22Rv1 (cell line): ENCODE data around the gene TRIML2.
"Not testable (repeated sequence)": the region's sequence is repeated elsewhere in the genome, so short reads cannot be mapped to it uniquely, and the experiment has no call there.

Experiments used
- H3K27ac ChIP-seq: fragments of 450-650 bp; 2 replicates; pipeline ENCODE4 v1.5.1; 2017
- ZFX ChIP-seq: fragments of 450-650 bp; IDR thresholded peaks from 2 replicates; pipeline ENCODE4 v1.6.1; 2017; ENCODE audit warnings: antibody characterized with exemption, borderline replicate concordance
- TF ChIP-seq, protein P1 (sequence below): fragments of 450-650 bp; IDR thresholded peaks from 2 replicates; pipeline ENCODE4 v1.5.1; 2017; ENCODE audit warnings: mild to moderate bottlenecking

Gene TRIML2

DNA sequence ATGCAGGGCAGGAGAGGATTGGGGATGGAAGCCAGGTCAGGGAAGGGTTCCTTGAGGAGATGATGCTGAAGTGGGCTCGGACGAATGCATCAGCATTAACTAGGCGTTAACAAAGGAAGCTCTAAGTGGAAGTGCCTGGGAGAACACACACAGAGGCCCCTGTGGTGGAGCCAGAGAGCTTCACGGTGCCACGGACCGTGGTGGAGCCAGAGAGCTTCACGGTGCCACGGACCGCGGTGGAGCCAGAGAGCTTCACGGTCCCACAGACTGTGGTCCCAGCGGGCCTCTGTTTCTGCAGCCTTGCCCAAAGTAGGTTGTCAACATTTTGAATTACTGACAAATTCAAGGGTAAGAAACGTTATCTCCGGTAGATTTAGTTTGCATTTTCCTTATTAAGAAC, 48.3 kb downstream of the TRIML2 start:
- no peak overlapping the region for H3K27ac ChIP-seq
- TF ChIP-seq, protein P1, sequence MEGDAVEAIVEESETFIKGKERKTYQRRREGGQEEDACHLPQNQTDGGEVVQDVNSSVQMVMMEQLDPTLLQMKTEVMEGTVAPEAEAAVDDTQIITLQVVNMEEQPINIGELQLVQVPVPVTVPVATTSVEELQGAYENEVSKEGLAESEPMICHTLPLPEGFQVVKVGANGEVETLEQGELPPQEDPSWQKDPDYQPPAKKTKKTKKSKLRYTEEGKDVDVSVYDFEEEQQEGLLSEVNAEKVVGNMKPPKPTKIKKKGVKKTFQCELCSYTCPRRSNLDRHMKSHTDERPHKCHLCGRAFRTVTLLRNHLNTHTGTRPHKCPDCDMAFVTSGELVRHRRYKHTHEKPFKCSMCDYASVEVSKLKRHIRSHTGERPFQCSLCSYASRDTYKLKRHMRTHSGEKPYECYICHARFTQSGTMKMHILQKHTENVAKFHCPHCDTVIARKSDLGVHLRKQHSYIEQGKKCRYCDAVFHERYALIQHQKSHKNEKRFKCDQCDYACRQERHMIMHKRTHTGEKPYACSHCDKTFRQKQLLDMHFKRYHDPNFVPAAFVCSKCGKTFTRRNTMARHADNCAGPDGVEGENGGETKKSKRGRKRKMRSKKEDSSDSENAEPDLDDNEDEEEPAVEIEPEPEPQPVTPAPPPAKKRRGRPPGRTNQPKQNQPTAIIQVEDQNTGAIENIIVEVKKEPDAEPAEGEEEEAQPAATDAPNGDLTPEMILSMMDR = no peak
- no peak for TF ChIP-seq ZFX

DNA sequence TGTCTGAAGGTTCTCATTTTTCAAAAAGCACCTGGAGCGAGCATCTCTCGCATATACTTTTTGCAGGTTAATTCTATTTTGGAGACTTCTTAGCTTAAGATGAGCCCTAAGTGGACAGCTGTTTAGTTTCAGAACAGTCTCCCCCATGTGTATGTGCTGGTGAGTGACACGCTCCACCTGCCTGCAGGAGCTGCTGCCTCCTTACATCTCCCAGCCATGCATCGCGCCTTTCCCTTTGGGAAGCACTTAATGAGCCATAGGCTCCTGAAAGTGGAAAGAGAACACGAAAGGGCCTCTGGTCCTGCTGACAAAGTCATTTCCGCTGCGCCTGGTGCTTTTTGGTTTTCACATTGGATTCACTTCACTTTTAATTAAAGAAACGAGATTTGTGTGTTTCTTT, 56.1 kb downstream of the TRIML2 start:
- H3K27ac ChIP-seq = no peak overlapping the region
- TF ChIP-seq, protein P1 = no peak
- TF ChIP-seq ZFX = no peak

DNA sequence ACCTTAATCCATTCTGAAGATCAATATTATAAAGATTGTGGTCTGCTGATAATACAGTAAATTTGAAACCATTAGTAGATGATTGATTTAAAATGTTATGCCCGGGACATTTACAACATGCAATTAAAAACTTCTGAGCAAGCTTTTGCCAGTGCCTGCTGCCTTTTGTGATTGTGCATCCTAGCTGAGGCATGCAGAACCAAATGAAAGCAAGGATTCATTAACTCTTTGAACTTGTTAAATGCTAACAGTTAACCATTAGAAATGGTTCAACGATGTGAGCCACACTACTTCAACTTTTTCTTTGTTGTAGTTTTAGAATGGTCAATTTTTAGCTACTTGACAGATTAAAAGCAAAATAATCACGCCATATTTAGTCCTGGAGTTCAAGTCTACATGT, 62.7 kb downstream of the TRIML2 start:
- H3K27ac ChIP-seq = no peak overlapping the region
- TF ChIP-seq, protein P1 = no peak
- TF ChIP-seq ZFX = no peak

DNA sequence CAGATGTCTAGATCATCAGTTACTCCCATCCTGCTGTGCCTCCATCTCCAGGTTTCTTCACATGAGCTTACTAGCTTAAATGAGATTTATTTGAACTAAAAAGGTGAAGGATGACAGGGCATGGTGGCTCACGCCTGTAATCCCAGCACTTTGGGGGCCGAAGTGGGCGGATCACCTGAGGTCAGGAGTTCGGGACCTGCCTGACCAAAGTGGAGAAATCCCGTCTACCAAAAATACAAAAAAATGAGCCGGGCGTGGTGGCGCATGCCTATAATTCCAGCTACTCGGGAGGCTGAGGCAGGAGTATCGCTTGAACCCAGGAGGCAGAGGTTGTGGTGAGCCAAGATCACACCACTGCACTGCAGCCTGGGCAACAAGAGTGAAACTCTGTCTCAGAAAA, 63.9 kb downstream of the TRIML2 start:
- not testable (repeated sequence) for H3K27ac ChIP-seq

GRCh38 chr4:188043154-188043553, 66.2 kb downstream of the TRIML2 start:
- H3K27ac ChIP-seq = no peak overlapping the region
- TF ChIP-seq, protein P1 = no peak
- no peak for TF ChIP-seq ZFX

DNA sequence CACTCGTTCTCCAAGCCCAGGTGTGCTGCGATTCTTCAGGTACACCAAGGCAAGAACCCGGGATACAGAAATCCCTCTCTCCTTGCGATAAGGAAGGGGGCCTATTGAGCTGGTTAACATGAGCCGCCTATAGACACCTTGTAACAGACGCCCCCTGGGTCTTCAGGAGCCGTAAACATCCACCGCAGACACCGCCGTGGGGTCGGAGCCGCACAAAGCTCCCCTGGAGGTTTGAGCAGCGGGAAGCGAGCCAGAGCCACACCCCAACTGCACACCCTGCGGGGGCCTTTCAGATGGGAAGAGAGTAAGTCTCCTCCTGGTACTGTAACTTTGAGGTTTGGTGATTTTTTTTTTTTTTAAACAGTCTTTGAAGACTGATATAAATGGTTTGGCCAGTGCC, 67.2 kb downstream of the TRIML2 start:
- no peak overlapping the region for H3K27ac ChIP-seq
- TF ChIP-seq, protein P1 = no peak
- no peak for TF ChIP-seq ZFX

DNA sequence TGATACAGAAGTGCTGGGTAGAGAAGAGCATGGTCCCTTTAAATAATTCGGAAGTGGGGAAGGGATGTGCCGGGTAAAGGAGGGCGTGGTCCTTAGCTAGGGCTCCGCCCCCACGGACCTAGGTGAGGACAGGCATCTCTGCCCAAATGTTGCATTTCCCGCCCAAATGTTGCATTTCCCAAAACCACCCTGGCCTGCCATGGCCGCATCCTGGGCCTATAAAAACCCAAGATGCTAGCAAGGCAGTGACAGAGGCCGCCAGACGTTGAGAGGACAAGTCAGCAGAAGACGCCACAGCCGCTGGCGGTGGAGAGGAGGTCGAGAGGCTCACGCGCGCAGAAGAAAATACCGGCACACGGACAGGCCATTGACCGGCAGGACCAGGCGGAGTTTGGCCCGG, 67.7 kb downstream of the TRIML2 start:
- no peak for TF ChIP-seq ZFX
- TF ChIP-seq, protein P1 = no peak
- no peak overlapping the region for H3K27ac ChIP-seq
